WTC11 (cell line): ENCODE data around the gene ATG7.

ENCODE experiments used
- AFF4 ChIP-seq: sonication (generic); formaldehyde crosslinking; IDR thresholded peaks from 2 replicates; pipeline ENCODE4 v1.8.1; 2023; ENCODE audit warnings: mild to moderate bottlenecking, missing genetic modification reagents, borderline replicate concordance
- CBFB ChIP-seq: sonication (generic); formaldehyde crosslinking; IDR thresholded peaks from 2 replicates; pipeline ENCODE4 v1.8.1; 2022; ENCODE audit warnings: mild to moderate bottlenecking, low read depth, missing genetic modification reagents
- CTCF ChIP-seq: fragments of 200-600 bp; IDR thresholded peaks from 2 replicates; pipeline ENCODE4 v1.8.0; 2022; ENCODE audit warnings: antibody characterized with exemption
- E2F1 ChIP-seq: sonication (generic); formaldehyde crosslinking; IDR thresholded peaks from 2 replicates; pipeline ENCODE4 v1.8.0; 2022; ENCODE audit warnings: mild to moderate bottlenecking, missing genetic modification reagents
- FOXP1 ChIP-seq: sonication (generic); formaldehyde crosslinking; IDR thresholded peaks from 2 replicates; pipeline ENCODE4 v1.8.0; 2022; ENCODE audit warnings: missing genetic modification reagents, mild to moderate bottlenecking, moderate library complexity, borderline replicate concordance
- JUN ChIP-seq: sonication (generic); formaldehyde crosslinking; IDR thresholded peaks from 2 replicates; pipeline ENCODE4 v1.8.0; 2023; ENCODE audit warnings: mild to moderate bottlenecking, missing genetic modification reagents
- MAX ChIP-seq: sonication (generic); formaldehyde crosslinking; IDR thresholded peaks from 2 replicates; pipeline ENCODE4 v1.8.0; 2022; ENCODE audit warnings: mild to moderate bottlenecking, missing genetic modification reagents
- MXD4 ChIP-seq: fragments of 250-450 bp; sonication (Bioruptor Pico); IDR thresholded peaks from 2 replicates; pipeline ENCODE4 v1.8.0; 2021; ENCODE audit warnings: mild to moderate bottlenecking, moderate library complexity, borderline replicate concordance
- PRDM15 ChIP-seq: sonication (generic); formaldehyde crosslinking; IDR thresholded peaks from 2 replicates; pipeline ENCODE4 v1.8.0; 2022; ENCODE audit warnings: missing genetic modification reagents
- TP53 ChIP-seq: sonication (generic); formaldehyde crosslinking; IDR thresholded peaks from 2 replicates; pipeline ENCODE4 v1.8.1; 2023; ENCODE audit warnings: mild to moderate bottlenecking, missing genetic modification reagents
- ZNF138 ChIP-seq: sonication (generic); formaldehyde crosslinking; conservative IDR thresholded peaks from 2 replicates; pipeline ENCODE4 v1.8.1; 2022; ENCODE audit warnings: mild to moderate bottlenecking, moderate library complexity, missing genetic modification reagents
- ZNF263 ChIP-seq: sonication (generic); formaldehyde crosslinking; IDR thresholded peaks from 2 replicates; pipeline ENCODE4 v1.8.1; 2022; ENCODE audit warnings: low read depth, mild to moderate bottlenecking, moderate library complexity, missing genetic modification reagents
- ZNF396 ChIP-seq: fragments of 250-450 bp; sonication (Bioruptor Pico); IDR thresholded peaks from 2 replicates; pipeline ENCODE4 v1.8.0; 2021; ENCODE audit warnings: mild to moderate bottlenecking, moderate library complexity, borderline replicate concordance

- TF ChIP-seq E2F1, result no peak
- no peak for TF ChIP-seq MXD4
- TF ChIP-seq CTCF, result no peak
- no peak for TF ChIP-seq ZNF263 (CRISPR knock-in tag)
- no peak for TF ChIP-seq AFF4 (CRISPR knock-in tag)
- TF ChIP-seq CBFB (CRISPR knock-in tag), result no peak
- TF ChIP-seq ZNF396 (CRISPR knock-in tag), result no peak
- TF ChIP-seq PRDM15, result no peak
- no peak for TF ChIP-seq MAX (CRISPR knock-in tag)
- no peak for TF ChIP-seq JUN
- no peak for TF ChIP-seq TP53 (CRISPR knock-in tag)
- no peak for TF ChIP-seq ZNF138
- TF ChIP-seq FOXP1 (CRISPR knock-in tag), result no peak
Observed at GRCh38 chr3:11260460-11260859, 11.7 kb upstream of the ATG7 start.
